GM12874 (cell line): Measurements from ENCODE around the gene ARID3B.

Source experiments
- TF ChIP-seq, protein P1 (sequence below): IDR thresholded peaks from 2 replicates; pipeline ENCODE4 v1.5.1; 2011; ENCODE audit warnings: low read depth, mild to moderate bottlenecking, control low read depth, low read length, moderate library complexity; ENCODE audit not compliant: insufficient read depth

The ARID3B gene

DNA sequence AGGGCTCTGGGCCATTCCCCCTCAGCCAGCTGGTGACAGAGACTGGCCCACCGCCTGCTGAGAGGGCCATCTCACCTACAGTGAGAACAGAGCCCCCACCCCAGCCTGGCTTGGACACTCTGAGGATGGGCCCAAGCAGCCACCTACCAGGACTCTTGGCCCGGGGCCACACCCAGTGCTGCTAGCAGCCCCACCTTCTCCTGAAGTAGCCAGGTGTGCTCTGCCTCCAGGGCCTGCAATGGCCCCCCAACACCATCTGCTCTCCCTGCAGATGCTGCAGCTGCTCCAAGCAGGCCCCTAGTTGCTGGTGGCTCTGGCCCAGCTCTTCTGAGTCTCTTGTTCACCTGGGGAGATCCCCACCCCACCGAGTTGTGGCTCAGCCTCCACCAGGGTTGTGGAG is 67.8 kb downstream of the ARID3B start:
- TF ChIP-seq, protein P1, sequence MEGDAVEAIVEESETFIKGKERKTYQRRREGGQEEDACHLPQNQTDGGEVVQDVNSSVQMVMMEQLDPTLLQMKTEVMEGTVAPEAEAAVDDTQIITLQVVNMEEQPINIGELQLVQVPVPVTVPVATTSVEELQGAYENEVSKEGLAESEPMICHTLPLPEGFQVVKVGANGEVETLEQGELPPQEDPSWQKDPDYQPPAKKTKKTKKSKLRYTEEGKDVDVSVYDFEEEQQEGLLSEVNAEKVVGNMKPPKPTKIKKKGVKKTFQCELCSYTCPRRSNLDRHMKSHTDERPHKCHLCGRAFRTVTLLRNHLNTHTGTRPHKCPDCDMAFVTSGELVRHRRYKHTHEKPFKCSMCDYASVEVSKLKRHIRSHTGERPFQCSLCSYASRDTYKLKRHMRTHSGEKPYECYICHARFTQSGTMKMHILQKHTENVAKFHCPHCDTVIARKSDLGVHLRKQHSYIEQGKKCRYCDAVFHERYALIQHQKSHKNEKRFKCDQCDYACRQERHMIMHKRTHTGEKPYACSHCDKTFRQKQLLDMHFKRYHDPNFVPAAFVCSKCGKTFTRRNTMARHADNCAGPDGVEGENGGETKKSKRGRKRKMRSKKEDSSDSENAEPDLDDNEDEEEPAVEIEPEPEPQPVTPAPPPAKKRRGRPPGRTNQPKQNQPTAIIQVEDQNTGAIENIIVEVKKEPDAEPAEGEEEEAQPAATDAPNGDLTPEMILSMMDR, result no peak

DNA sequence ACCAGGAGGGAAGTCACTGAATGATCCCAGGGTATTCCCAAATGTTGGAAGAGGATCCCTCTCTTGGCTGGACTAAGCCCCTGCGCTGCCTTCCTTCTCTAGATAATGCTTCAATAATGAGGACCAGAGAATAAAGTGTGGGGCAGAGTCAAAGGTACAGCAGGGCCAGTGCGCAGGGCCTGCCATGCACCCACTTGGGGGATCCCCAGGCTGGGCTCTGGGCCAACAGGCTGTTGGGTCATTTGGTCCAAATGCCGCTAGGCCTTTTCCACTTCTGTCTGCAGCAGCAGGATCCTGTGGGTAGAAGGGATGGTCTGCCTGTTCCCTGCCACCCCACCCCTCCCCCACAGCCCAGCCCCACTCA is 68.9 kb downstream of the ARID3B start:
- TF ChIP-seq, protein P1, result no peak

DNA sequence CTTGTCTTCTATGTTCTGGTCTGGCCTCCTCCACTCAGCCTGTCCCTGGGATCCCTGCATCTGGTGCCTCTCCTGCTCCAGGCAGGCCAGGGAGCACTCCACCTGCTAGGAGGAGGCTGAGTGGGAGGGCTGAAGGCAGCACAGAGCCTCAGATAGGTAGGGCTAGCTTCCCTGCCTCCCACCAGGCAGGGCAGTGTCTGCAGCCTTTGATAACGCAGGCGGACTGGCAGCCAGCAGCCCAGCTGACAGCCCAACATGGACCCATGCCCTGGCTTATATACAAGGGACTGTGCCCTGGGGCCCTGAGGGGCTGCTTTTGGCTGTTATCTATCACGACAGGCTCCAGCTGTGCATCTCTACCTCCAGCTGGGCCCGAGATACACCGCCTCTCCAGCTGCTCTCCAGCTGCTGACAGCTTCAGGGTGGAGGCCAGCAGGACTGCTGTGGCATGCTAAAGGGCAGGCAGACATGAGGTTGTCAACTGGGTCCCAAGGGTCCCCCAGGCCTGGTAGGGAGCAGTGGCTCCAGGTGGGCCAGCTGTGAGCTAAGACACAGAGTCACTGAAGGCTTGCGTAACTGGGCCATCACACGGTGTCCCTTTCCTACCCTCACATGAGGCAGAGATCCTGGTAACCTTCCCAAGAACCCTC is 69.4 kb downstream of the ARID3B start:
- TF ChIP-seq, protein P1, result no peak

DNA sequence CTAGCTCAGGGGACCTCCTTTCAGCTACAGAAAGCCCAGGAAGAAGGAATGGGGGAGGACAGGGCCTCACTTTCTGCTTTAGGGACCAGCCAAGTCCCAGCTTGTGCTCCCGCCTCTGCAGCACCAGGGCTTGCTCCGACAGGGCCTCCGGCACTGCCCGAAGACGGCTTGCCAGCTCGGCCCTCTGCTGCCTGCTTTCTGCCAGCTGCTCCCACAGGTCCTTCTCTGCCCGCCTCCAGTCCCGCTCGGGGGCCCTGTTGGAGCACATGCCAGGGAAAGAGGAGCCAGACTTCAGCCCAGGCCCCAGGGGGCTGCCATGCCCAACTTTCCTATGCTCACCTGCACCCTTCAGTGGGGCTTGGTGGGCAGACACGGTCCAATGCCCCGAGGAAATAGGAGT is 70.3 kb downstream of the ARID3B start:
- TF ChIP-seq, protein P1, result no peak

DNA sequence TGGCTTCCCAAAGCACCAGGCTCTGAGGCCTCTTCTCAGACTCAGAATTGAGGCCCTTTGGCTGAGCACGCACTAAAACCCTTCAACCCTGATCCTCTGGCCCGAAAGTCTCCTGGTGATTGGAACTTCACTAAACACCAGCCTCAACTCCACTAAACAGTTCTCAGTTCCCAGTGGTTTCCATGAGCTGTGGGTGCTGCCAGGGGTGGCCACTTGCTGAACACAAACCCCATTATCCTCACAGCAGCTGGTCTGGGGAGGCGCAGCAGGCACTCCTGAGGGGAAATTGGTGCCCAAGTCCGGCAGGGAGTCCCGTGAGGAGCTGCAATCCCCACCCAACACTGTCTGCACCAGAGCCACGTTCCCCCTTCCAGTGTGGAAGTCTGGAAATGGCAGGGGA is 70.8 kb downstream of the ARID3B start:
- TF ChIP-seq, protein P1, result no peak

DNA sequence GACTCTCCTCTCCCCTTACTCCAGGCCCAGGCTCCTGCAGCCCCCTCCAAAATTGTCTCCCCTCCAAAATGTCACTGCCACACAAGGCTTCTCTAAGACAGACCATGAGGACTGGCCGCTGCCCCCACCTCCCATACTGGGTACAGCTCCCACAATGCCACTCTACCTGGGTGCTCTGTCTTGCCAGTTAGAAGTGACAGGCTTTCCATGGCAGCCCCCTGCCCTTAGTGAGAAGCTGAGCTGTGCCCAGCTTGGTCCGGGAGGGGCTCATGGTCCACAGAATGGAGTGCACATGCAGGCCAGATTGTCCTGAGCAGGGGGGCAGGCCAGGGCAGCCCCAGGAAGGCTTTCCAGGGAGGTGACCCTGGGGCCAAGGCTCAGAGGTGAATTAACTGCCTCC is 71.7 kb downstream of the ARID3B start:
- TF ChIP-seq, protein P1, result no peak

DNA sequence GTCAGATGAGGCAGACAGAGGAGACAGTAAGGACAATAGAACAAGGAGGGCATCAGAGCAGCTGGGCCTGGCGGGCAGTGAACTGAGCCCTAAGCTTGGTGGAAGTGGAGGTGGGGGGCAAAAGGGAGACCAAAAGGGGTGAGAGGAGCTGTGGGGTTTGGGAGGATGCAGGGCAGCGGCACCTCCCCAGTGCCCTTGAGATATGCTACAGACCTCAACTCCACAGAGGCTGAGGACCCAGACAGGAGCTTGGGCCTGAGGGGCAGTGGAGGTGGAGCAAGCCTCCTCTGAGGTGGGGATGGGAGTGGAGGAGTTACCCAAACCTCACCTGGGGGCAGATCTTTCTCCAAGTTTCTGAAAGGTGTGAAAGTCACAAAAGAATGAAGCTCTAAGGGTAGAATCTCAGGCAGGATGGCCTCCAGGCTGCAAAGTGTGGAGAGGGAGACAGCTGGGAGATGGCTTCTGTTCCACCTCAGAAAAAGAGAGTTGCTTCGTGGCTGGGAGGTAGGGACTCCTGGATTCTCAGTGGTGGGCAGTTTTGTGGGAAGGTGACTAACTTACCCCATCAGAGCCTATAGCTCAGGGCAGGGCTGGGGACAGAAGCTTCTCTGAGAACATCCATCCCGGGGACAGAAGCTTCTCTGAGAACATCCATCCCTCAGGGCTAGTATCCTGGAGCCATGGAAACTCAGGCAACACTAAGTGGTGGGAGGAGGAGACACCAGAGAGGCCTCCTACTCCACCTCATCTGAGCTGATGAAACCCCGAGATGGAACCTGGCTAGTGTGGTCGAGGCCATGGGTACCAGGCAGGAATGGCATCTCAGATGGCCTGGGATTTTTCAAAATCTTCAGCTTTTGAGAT is 72.3 kb downstream of the ARID3B start:
- TF ChIP-seq, protein P1, result no peak
